ENCODE results near the gene TUBA4A.

- TF ChIP-seq CTCF (IDR thresholded peaks at IDR 0.05; ENCODE audit: low read depth, low read length) (no peak), MAX (IDR thresholded peaks at IDR 0.05; ENCODE audit: low read depth, low read length) (no peak), POLR2A (IDR thresholded peaks at IDR 0.05; ENCODE audit: extremely low read depth, insufficient read length) (no peak), MYC (IDR thresholded peaks at IDR 0.05; ENCODE audit: low read depth, low read length) (no peak)
Measured at GRCh38 chr2:219245899-219246230, 7.9 kb downstream of the TUBA4A start.

Data from NB4 (cell line).